Stimulated activated CD4-positive, alpha-beta T cell treated with anti-CD3 and anti-CD28 coated beads, TNF-alpha, amount 100 ng/mL, for 24 hours (primary cell): Measurements from ENCODE around the gene BMX.

Experiments used
- DNase-seq, 3 experiments: peaks; one replicate each; pipeline ENCODE4 v3.0.0-alpha.2; 2020; ENCODE audit warnings: low read depth in 3 of 3

Gene BMX

DNA sequence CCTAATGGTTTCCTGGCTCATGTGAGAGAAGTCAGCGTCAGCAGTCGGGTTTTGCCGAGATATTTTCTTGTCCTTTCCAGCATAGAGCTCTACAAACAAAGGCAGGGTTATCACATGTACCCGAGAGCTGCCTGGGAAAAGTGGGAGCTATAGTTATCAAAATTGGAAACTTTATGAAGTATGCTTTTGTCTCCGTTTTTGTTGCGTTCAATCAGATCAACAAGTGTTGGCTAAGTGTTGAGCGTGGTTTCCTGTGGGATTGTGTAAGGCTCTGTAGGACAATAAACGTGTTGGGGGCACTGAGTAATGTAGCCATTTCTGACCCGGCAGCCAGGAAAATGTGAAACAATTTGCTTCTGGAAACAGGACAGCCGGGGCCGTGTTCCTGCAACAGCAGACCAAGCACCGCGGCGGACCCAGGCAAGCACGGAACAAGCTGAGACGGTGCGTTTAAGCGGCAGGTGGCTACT, at the start of gene BMX:
BMX (plus strand) TSS at position 311 of the 470 bp plus-strand sequence. CDS start 7,547 bp downstream, outside the sequence.
- DNase-seq = no peak

DNA sequence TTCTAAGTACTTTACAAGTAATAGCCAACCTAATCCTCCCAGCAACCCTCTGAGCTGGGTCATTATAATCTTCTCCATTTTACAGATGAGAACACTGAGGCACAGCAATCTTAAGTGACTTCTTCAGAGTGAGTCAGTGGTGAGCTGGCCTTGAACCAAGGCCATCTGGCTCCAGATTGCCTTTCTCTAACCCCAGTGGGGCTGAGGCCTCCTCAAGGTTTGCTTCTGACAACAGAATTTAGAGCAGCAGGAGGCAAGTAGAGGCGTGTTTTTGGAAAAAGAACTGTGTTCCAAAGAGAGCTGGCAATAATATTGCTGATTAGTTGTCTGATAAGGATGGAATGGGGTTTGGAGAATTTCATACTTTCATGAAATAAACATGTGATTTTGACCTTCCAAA, 48.7 kb upstream of the BMX start:
- no peak for DNase-seq

DNA sequence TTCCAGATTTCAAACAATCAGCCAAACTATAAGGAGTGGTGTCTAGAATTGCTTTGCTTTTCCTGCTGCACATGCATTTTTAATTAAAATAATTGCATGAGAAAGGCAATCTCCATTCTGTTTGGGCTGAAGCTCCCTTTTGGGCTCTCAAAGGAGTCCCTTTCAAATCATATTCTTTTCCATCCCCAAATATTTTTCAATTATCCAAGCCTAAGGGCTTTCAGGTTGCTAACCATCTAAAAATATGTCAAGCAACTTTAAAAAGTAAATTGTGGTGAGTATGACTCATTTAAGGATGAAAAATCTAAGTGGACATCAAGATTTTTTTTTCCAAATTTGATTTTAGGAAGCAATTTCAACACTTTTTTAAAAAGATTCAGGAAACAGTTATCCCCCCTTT, 35.9 kb upstream of the BMX start:
- DNase-seq = no peak

DNA sequence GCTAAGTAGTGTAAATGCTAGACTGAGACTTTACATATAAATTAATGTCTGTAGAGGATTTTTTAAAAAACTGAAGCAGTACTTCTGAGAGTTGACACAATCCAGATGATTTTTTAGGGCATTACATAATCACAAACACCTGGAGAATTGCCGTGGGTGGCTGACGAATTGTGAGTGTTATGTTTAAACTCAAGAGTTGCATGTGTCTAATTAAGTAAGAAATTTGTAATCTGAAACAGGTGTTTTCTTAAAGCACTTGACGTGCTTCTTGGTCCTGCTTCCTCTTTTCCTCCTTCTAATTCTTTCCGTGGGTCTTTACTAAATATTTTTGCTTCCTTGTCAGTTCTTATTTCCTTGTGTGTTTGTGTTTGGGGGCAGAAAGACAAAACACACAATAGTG, 35.3 kb upstream of the BMX start:
- no peak for DNase-seq

DNA sequence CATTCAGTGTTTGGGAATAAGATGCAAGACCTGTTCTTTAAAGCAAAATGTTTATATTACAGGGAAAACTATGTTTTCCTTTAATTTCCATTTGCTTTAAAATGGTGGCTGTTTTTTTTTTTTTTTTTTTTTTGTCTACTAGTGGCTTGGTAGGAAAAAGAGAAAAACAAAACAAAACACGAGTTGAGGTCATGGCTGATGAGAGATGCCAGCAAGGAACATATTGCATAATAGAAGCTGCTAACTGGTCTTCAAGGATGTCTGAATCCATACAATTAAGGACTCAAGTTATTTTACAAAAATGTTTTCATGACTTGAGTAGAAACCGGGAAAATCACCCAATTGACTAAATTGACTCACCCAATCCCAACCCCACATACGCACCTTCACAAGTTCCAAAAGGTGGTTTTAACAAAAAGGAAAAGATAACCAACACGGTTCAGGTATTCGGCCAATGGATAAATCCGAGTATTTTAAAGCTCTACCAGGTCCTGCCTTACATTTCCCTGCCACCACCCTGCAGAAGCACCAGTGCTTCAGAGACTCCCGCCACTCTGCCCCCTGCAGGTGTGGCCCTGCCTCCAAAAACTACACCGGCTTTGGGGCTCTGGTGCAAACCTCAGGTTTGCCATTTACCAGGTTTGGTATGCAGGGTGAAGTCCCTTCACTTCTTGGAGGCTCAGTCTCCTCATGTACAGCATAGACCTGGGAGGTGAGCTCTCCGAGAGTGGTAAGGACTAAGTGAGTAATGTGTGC, 34.5 kb upstream of the BMX start:
- DNase-seq = peak in 1 of 3 experiments; percentile 1

DNA sequence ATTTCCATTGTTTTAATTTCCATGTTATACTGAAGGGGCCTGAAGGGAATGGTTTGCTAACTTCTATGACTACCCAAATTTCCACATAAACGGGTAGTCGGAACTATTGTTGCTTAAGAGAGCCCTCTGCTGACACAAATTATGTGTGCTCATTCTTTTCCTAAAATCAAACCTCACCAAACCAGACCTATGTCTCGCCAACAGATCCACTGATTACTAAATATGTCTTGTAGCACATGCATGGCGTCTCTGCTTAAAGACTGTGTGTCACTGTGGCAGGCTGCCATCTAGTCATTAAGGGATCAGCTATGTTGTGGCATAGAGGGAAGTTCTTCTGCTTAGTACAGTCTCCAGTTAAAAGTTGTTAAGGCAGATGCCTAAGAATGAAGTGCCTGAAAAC, 32.6 kb upstream of the BMX start:
- no peak for DNase-seq

DNA sequence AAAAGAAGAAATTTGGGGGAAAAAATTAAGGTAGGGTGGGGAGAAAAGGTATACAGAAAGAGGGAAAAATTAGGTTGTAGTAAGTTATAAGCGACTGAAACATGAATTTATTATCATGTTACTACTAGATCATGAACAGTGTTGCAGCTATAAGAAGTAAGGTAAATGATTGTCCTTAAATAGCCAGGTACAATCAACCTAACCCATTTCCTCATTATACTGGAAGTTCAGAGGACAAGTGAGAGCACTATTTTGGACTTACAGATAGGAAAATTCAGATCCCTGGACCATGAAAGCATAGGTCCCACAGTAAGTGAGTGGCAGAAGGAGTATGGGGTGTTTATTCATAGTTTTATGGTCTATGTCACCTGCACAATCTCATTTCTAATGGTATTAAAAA, 31.0 kb upstream of the BMX start:
- DNase-seq = no peak

DNA sequence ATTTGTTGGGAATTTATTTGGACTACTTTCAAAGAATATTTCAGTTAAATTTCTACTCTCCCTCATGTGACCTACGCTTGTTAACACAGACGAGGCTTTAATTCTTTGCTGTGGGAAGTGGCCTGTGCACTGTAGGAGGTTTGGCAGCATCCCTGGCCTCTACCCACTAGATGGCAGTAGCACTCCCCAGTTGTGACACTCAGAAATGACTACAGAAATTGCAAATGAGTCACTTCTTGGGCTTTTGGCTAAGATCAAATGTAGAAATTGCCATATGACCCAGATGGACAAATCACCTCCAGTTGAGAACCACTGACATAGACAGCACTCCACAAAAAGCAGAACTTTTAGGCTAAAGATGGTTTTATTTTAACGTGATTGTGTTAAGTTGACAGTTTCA, 29.6 kb upstream of the BMX start:
- DNase-seq = peak; percentile 22 to 44 (median 23)

DNA sequence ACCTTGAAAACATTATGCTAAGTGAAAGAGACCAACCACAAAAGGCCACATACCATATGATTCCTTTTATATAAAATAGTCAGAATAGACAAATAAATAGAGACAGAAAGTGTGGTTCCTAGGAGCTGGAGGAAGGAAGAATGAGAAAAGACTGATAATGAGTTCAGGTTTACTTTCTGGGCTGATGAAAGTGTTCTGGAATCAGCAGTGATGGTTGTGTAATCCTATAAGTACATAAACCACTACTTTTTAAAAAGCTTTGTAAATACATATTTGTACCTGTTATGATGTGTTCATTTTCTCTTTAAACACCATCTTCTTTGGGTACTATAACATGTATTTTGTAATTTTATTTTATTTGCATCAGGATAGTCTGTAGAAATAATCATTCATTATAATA, 28.1 kb upstream of the BMX start:
- DNase-seq = no peak

DNA sequence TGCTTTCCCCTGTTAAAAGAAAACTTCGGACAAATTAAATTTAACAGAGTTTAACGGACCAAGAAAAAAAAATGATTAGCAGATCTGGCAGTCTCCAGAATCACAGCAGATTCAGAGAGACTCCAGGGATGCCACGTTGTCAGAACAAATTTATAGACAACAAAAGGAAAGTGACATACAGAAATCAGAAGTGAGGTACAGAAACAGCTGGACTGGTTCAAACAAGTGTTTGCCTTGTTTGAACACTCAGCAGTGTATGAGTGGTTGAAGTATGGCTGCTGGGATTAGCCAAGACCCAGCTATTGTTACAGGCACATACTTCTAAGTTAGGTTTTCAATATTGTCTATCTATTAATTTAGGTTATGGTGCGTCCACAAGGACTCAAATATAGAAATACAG, 26.6 kb upstream of the BMX start:
- DNase-seq = no peak

DNA sequence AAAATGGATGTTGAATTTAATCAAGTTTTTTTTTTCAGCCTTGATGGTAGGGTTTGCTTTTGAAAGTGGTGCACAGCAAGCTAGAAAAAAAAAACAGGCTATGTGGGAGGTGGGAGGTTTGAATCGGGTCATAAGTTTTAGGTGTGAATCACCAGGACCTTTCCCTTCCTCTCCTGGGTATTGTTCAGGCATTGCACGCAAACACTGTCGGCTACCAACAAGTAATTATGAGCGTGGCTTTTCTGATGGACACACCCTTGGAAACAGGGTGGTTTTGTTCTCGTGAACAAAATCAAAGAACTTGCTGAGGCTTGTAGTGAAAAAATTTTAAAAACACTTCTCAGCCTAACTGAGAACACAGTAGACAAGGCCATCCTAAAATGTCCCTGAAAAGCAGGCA, 25.6 kb upstream of the BMX start:
- DNase-seq = no peak

DNA sequence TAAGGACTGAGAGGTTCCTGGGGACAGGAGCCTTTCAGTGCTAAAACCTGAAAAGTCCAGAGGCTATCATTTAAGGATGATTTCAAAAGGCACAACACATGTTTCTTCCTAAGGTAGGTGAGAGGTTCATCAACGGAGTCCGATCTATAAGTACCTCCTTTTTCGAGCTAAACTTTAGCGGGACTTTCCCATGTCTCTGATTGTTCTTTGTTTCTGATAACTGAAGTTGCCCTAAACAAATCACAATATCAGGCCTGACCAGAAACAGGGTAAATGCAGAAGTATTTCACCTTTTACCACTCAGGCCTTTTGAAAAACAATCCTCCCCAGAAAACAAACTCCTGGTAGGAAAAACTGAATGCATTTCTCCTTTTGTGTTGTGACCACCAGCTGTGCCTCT, 25.1 kb upstream of the BMX start:
- DNase-seq = no peak

DNA sequence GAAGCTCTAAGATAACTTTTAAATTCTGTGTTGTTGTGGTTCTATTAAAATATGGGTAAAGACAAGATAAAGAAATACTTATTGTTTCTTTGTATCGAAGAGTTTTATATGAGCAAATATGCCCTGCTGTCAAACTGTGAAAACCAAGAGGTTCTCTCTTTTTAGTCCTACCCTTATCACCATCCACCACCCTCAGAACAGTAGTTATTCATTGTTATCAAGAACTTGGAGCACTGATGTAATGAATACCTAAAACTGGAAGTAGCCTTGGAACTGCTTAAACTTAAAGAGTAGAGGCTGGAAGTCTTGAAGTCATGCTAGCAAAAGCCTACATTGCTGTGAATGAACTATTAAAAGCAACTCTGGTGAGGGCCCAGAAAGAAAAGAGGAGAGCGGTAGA, 16.7 kb upstream of the BMX start:
- no peak for DNase-seq

DNA sequence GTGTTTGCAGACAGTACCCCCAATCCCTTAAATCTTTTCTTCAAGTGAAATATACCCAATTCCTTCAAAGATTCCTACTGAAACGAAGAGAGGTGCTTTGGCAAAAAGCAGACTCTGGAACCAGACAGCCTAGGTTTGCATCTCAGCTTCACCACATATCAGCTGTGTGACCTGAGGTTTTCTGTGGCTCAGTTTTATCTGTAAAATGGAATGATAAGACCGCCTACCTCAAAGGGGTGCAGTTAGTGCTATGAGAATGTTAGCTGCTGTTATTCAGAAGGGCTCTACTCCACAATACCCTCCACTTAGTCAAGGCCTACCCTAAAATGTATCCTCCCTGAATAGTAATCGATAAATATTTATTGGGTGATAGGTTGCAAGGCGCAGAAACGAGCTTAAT, 8.1 kb upstream of the BMX start:
- DNase-seq = no peak

DNA sequence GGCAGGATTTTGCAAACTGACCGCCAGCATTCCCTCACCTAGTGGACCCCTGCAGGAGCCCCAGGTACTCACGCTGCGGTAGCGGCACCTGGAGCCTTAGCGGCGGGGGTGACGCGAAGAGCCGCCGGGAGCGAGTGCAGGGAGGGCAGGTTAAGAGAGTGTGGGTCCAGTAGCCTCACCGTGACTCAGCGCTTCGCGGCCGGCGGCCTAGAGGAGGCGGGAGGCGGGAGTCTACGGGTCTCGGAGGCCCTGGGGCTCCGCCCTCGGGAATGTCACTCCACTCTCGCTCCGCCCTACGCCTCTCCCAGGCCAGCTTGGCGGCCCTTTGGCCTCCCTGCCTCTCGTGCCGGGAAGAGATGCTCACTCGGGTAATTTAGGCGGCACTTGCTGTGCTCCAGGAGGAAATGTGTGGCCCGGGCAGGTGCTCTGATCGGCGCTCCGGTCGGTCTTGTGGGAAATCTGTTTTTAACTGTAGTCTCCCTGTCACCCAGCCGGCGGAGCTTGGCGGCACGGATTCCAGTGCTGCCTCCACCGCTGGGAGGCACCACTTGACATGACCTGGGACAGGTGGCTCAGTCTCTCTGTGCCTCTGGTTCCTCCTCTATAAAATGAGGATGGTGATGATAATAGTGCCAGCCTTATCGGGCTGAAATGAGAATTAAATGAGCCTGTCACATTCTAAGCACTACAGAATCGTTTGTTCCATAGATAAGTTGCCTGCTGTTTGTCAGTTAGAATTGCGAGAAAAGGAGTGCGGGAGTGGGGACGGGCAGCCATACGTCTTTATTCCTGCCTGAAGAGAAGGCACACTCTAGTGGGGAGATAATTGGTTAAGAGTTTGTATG, 7.3 kb upstream of the BMX start, which contains the start of gene PIR:
PIR (minus strand) TSS at position 216 of the 845 bp plus-strand sequence. CDS start 2,076 bp downstream, outside the sequence.
- peak; percentile 7 to 69 (median 9) for DNase-seq

DNA sequence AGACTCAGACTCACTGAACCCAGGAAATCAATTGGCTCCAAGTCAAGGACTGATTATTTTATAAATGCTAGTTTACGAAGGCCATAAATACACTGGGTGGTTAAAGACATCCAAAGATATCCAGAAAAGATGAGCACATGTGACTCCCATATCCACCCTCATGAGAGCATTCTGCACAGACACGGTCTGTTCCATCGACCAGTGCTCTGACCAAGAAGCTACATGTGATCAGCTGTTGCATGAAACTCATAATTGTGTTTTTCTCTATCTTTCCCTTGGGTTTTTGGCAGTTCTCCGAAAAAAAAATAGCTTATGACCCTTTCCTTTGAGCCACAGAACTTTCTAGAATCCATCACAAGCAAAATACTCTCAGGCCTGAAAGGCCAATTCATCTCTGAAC, 4.8 kb upstream of the BMX start:
- DNase-seq = no peak

DNA sequence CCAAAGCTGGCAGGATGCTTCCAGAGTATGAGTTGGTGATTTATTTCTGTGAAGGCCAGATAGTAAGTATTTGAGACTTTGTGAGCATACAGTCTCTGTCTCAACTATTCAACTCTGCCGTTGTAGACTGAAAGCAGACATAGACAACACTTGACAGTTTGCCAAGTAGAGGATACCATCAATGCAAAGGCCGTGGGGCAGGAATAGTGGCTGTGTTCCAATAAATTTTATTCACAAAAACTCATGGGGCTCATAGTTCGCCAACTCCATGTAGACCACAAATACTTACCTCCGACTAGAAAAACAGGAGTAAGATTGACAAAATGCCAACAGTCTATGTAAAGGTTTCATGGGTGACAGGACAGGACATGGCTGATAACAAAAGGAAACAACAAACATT, 3.8 kb upstream of the BMX start:
- no peak for DNase-seq

DNA sequence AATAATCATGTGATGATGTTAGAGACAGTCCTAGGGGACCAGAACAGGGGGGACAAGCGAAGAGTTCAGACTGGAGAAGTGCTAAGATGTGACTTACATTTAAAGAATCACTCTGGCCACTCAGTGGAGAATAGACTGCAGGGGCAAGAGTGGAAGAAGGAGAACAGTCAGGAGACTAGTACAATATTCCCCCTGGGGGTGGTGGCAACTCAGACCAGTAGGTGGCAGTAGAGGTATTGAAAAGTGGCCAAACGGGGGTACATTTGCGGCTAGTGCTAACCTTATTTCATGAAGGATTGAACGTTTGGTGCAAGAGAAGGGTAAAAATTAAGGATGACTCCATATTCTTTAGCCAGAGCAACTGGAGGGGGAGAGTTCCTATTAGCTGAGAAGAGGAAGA, 2.7 kb upstream of the BMX start:
- DNase-seq = peak in 2 of 3 experiments; percentile 9 to 19

DNA sequence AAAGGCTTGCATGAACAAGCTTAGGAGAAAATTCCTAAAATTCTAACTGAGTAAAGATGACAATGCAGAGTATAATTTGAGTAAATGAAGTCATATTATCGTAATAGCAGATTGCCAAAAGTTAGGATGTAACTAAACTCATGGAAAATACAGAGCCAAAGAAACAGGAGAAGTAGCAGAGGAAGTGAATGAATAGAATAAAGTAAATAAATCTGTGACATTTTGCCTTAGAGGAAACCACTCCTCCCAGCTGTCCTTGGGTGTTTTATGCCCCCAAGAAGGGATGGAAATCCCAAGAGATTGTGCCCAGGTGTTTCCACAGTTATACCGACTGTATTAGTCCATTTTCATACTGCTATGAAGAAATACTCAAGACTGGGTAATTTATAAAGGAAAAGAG, 1.9 kb upstream of the BMX start:
- DNase-seq = no peak

DNA sequence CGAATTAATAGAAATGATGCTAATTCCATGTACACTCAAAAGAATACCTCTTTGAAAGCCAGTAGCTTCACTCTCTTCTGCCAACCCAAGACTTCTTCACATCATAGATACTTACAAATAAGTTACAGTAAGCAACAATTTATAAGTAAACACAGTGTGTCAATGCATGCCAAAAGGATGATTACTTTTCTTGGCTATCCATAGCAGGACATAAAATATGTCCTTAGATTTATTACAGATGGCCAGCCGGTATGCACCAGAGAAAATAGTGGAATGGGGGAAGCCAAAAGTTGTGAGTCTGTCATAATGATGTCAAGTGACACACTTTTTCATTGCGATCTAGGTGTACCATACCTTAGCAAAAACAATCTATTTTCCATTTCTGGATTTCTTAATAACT, 631 bp upstream of the BMX start:
- DNase-seq = no peak

DNA sequence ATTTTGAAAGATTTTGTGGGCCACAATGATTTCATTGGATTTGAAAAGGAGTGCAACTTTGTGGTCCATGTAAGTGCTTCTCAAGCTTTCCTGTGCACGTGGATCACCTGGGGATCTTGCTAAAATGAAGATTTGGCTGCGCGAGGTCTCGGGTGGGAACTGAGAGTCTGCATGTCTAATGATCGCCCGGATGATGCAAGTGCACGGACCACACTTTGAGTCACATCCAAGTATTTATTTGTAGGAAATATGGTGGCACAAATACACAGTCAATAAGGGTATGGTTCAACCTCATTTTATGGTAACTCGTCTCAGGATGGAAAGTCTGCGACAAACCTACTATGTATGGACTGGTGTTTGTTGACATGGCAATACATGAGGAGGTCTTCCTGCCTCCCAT, 899 bp downstream of the BMX start:
- no peak for DNase-seq

DNA sequence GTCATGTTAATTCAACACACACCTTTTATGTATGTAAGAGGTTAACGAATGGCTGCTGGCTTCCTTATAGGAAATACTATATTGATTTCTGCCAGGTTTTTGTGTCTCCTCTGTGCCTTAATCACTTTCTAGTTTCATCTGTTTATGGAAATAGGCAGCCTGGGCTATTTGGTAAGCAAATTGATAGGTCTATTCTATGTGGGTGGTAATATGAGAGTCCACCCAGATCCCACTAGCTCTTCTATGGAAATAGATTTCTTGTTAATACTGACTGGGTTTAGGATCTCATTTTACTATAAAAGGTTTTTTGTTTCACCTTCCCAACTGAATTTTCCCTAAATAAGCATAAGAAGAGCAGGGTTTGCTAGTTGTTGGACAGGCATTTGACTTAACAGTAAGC, 4.1 kb downstream of the BMX start:
- DNase-seq = no peak

DNA sequence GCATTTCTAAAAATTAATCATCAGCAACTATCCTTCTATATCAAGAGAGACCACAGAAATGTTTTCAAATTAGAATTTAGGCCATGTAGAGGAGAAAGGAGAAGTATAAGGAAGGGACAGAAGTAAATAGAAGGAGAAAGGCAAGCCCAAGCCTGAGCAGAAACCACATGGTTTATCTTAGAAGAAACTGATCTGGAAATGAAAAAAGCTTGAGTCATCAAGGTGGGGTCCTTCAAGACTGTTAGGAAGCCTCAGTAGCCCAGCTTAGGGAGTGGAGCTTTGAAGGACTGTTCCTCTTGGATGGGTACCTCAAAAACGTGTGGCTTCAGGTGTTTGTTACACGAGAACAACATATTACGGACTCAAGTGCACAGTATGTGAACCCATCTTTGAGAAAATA, 4.5 kb downstream of the BMX start:
- no peak for DNase-seq
